Fibroblast of pulmonary artery (primary cell): ENCODE measurements around the gene KCNK15.

ENCODE experiments used
- DNase-seq: peaks from one replicate; pipeline ENCODE4 v3.0.0-alpha.2; 2010; ENCODE audit warnings: low read depth
- H3K4me3 ChIP-seq: replicated peaks from 2 replicates; pipeline ENCODE4 v1.5.1; 2011; ENCODE audit warnings: low read depth, mild to moderate bottlenecking, control low read depth, low read length, moderate library complexity
- CTCF ChIP-seq: IDR thresholded peaks from 2 replicates; pipeline ENCODE4 v1.5.1; 2011; ENCODE audit warnings: mild to moderate bottlenecking, control low read depth, low read length, inconsistent platforms; ENCODE audit errors: missing control alignments

Gene KCNK15

DNA sequence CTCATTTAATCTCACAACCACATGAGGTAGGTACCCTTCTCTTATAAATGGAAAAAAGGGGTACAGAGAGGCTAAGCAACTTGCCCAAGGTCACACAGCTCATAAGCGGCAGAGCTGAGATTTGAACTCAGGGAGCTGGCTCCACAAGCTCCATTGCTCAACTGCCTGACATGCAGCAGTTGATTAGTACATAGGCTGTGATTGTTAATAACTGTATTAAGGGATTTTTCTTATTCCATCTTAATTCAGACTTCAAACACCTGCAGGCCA, 23.9 kb upstream of the KCNK15 start:
- H3K4me3 ChIP-seq = no peak overlapping the region
- no peak for TF ChIP-seq CTCF
- DNase-seq = no peak

DNA sequence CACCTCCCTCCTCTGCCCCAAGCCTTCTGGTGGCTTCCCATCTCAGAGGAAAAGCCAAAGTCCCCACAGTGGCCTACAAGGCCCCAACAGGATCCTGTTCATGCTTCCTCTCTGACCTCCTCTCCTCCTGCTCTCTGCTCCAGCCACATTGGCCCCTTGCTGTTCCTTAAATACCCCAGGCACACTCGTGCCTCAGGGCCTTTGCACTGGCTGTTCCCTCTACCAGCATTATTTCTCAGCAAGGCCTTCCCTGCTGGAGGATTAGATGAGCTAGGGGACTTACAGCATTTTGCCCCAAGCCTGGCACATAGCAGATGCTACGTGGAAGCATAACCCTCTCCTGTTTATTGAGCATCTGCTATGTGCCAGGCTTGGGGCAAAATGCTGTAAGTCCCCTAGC, 22.7 kb upstream of the KCNK15 start:
- no peak for DNase-seq
- no peak overlapping the region for H3K4me3 ChIP-seq
- TF ChIP-seq CTCF = no peak

DNA sequence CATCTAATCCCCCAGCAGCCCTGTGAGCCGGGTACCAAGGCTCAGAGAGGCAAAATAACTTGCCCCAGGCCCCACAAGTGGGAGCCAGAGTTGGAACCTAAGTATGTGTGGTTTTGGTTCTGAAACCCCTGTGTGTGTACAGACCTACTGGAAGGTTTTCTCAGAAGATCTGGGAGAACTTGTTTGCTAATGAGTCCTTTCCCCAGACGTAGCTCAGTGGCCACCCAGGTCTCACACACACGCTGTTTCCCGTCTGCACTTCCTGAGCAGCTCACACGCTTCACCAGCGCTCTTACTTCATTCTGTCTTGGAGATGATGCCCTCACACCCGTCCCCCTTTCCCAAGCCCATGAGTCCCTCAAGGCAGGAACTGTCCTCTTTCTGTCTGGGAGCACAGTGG, 22.3 kb upstream of the KCNK15 start:
- TF ChIP-seq CTCF = no peak

DNA sequence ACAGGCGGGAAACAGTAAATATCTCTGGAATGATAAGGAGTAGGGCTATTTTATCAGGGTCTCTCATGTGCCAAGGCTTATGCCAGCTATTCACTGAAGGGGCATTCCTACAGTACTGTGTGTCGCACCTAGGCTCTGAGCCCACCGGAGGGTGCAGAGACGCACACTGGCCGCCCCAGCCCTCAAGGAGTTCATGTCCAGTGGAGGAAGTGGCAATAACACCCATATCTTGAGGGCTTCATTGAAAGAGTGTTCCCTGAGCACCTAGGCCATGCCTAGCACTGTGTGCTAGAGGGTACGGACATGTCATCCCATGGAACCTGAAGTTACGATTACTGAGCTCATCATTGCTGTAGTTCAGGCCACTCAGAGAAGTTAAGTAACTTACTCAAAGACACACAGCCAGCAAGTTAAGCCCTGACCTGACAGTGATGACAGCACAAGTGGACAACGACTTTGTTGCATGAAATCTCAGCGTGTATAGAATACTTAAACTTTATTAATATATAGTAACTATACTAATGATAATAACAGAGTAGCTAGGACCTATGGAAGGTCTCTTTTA, 21.8 kb upstream of the KCNK15 start:
- no peak overlapping the region for H3K4me3 ChIP-seq
- no peak for TF ChIP-seq CTCF
- no peak for DNase-seq

More for the DNA sequence above, 22.3 kb upstream of the KCNK15 start:
- no peak overlapping the region for H3K4me3 ChIP-seq
- no peak for DNase-seq

- no peak for TF ChIP-seq CTCF
- H3K4me3 ChIP-seq = no peak overlapping the region
- no peak for DNase-seq
Observed at GRCh38 chr20:44724423-44725091, 21.1 kb upstream of the KCNK15 start.

DNA sequence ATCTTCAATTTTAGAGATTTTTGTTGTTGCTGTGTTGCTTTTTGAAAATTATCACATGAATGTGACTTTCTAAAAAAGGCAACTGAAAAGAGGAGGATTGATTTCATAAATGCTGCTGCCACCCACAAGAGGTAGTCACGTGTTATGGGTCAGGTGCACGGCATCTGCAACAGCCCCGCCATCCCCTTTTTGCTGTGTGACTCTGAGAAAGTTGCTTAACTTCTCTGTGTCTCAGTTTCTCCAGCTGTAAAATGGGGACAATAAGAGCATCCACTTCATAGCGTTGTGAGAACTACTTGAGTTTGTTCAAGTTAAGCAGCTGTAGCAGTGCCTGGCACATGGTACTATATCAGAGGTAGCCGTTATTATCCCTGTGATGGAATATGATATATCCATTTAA, 19.8 kb upstream of the KCNK15 start:
- TF ChIP-seq CTCF = no peak
- DNase-seq = no peak
- H3K4me3 ChIP-seq = no peak overlapping the region

- TF ChIP-seq CTCF = no peak
- no peak for DNase-seq
- no peak overlapping the region for H3K4me3 ChIP-seq
Observed at GRCh38 chr20:44727039-44727438, 18.6 kb upstream of the KCNK15 start.
